Measurements from ENCODE around the gene RBP3.

RBP3 gene

DNA sequence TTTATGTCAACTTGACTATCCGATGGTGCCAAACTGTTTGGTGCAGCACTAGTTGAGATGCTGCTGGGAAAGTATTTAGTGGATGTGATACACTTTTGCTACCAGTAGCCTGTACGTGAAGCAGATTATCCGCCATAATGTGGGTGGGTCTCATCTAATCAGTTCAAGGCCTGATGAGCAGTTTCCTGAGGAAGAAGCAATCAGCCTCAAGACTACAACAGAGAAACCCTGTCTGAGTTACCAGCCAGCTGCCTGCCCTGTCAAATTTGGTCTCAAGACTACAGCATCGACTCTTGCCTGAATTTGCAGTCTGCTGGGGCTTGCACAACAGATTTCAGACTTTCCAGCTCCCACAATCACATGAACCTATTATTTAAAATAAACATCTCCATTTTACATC, 10.9 kb upstream of the RBP3 start:
- no peak for DNase-seq (ENCODE audit: low spot score)

DNA sequence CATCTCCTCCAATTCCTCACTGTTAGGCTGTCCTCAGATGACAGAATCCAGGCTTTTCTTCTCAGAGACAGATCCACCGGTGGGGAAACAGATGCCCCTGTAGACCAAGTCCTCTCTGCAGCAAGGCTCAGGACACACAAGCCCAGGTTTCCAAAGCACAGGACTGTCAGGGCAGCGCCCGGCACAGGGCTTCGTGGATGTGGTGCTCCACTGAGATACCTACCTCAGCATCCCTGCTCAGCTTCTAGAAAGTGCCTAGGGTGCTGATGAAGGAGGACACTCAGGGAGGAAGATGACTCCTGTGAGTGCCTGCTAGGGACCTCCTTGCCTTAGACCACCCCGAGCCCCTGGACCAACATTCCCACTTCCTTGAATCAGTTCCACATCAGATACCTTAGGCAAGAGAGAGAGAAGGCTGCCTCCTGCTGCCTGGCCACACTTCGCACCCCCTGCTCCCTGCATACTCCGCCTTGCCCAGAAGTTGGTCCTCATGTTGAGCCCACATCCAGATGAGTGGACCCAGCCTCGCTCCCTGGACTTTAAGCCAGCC, 8.9 kb upstream of the RBP3 start:
- DNase-seq (ENCODE audit: low spot score): no peak

DNA sequence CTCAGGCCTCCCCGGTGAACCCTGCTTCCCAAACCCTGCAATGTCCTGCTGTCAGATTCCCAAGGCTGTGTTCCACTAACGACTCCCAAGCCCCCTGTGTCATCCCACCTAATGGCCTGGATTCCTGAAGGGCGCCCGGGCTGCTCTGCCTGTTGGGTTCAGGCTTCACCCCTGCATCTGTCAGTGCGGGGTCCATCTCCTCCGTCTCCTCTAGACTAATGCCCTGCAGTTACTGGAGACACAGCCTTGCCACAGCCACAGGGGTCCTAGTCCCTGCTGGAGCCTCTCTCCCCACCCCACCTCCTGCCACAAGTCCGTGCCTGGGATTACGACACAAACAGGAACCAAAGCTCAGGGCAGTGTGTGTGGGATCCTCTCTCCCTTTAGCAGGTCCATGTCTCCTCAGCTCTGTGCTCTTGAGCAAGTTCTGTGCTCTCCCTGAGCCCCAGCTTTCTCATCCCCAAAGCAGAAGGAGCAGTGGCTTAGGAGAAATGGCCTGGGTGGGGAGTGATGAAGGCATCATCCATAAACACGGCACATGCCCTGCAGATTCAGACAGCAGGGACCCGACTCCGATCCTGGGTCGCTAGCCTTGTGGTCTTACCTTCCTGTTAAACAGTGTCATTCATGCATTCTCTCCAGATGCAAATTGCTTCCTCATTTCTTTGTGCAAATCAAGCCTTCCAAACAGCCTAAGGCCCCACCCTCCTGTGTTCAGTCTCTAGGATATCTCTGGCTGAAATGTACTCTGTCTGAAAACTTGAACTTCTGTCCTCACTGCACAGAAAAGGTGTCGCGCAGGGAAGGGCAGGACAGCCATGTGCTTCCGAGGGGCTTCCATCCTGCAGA, 8.2 kb upstream of the RBP3 start:
- no peak for DNase-seq (ENCODE audit: low spot score)

DNA sequence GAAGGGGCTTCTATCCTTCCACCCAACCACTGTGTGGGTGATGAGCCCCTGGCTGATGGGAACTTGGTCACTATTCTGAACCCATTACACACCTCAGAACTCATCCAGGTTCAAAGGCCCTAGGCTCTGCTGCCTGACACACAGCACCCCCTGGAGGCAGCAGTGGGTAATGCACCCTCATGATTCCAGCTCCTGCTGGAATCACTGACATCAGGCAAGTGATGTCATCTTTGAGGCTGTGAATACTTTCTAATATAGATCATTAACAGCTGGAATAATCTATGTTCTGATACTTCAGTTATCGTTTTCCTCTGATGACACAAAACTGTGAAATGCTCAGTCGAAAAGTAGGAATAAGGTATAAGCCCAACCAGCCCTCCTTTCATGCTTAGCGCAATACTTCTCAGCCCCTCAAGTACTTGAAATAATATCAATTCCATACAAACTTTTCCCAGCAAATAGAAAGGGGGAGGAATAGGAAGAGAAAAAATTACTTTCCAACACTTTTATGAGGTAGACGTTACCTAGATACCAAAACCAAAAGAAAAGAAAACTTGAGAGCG, 7.5 kb upstream of the RBP3 start:
- DNase-seq (ENCODE audit: low spot score): peak; percentile 64

DNA sequence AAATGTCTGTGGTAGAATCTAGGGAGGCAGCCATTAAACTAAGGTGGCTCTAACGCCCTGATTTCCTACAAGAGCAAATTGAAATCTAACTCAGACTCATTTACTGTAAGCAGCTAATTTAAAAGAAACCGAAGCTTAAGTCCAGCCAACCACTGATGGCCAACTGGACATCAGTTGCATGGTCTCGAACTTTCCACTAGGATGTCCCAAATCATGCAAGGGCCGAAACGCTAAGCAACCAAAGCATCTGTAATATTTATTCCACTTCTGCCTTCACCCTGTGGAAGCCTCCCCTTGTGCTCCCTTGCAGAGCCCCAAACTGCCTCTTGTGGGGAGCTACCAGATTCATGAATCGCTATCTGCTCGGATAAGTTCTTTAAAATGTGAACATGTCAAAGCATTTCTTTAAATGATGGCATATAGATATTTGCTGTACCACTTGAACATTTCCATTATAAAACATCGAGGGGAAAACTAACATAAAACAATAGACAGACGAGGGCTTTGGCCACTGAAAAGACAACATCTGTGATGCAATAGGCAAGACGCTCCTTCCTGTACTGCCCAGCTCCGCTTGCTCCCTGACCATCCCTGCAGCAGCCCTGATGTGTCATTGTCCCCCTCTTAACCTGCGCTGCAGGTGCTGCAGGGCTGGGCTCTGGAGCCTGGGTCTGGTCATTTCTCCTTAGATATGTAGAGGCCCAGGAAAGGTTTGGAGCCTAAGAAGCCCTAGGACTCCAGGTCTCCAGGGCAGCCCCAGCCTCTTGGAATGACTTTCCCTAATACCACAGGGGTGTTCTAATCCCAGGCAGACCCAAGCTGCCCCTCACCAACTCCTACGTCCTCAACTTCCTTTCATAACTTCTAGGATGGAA, 2.9 kb upstream of the RBP3 start:
- DNase-seq (ENCODE audit: low spot score): no peak

DNA sequence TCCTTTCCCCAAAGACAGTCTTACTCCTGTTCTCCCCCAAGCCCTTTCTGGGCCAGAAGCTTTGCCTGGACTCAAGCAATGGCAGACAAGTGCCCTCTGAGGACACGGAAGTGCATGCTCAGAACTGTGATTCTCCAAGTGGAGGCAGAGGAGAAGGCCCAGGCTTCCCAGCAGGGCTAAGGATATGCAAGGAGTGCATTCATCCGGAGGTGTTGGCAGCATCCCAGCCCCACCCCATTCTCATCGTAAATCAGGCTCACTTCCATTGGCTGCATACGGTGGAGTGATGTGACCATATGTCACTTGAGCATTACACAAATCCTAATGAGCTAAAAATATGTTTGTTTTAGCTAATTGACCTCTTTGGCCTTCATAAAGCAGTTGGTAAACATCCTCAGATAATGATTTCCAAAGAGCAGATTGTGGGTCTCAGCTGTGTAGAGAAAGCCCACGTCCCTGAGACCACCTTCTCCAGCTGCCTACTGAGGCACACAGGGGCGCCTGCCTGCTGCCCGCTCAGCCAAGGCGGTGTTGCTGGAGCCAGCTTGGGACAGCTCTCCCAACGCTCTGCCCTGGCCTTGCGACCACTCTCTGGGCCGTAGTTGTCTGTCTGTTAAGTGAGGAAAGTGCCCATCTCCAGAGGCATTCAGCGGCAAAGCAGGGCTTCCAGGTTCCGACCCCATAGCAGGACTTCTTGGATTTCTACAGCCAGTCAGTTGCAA, 1.4 kb upstream of the RBP3 start:
- no peak for DNase-seq (ENCODE audit: low spot score)

DNA sequence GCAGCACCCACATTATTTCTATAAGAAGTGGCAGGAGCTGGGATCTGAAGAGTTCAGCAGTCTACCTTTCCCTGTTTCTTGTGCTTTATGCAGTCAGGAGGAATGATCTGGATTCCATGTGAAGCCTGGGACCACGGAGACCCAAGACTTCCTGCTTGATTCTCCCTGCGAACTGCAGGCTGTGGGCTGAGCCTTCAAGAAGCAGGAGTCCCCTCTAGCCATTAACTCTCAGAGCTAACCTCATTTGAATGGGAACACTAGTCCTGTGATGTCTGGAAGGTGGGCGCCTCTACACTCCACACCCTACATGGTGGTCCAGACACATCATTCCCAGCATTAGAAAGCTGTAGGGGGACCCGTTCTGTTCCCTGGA, 874 bp upstream of the RBP3 start:
- no peak for DNase-seq (ENCODE audit: low spot score)

DNA sequence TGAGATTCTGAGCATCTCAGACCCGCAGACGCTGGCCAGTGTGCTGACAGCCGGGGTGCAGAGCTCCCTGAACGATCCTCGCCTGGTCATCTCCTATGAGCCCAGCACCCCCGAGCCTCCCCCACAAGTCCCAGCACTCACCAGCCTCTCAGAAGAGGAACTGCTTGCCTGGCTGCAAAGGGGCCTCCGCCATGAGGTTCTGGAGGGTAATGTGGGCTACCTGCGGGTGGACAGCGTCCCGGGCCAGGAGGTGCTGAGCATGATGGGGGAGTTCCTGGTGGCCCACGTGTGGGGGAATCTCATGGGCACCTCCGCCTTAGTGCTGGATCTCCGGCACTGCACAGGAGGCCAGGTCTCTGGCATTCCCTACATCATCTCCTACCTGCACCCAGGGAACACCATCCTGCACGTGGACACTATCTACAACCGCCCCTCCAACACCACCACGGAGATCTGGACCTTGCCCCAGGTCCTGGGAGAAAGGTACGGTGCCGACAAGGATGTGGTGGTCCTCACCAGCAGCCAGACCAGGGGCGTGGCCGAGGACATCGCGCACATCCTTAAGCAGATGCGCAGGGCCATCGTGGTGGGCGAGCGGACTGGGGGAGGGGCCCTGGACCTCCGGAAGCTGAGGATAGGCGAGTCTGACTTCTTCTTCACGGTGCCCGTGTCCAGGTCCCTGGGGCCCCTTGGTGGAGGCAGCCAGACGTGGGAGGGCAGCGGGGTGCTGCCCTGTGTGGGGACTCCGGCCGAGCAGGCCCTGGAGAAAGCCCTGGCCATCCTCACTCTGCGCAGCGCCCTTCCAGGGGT, 703 bp downstream of the RBP3 start:
- DNase-seq (ENCODE audit: low spot score): no peak

DNA sequence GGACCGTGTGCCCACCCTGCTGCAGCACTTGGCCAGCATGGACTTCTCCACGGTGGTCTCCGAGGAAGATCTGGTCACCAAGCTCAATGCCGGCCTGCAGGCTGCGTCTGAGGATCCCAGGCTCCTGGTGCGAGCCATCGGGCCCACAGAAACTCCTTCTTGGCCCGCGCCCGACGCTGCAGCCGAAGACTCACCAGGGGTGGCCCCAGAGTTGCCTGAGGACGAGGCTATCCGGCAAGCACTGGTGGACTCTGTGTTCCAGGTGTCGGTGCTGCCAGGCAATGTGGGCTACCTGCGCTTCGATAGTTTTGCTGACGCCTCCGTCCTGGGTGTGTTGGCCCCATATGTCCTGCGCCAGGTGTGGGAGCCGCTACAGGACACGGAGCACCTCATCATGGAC, 1.4 kb downstream of the RBP3 start:
- DNase-seq (ENCODE audit: low spot score): no peak

DNA sequence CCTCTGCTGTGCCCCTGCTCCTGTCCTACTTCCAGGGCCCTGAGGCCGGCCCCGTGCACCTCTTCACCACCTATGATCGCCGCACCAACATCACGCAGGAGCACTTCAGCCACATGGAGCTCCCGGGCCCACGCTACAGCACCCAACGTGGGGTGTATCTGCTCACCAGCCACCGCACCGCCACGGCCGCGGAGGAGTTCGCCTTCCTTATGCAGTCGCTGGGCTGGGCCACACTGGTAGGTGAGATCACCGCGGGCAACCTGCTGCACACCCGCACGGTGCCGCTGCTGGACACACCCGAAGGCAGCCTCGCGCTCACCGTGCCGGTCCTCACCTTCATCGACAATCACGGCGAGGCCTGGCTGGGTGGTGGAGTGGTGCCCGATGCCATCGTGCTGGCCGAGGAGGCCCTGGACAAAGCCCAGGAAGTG, 1.8 kb downstream of the RBP3 start:
- DNase-seq (ENCODE audit: low spot score): no peak

DNA sequence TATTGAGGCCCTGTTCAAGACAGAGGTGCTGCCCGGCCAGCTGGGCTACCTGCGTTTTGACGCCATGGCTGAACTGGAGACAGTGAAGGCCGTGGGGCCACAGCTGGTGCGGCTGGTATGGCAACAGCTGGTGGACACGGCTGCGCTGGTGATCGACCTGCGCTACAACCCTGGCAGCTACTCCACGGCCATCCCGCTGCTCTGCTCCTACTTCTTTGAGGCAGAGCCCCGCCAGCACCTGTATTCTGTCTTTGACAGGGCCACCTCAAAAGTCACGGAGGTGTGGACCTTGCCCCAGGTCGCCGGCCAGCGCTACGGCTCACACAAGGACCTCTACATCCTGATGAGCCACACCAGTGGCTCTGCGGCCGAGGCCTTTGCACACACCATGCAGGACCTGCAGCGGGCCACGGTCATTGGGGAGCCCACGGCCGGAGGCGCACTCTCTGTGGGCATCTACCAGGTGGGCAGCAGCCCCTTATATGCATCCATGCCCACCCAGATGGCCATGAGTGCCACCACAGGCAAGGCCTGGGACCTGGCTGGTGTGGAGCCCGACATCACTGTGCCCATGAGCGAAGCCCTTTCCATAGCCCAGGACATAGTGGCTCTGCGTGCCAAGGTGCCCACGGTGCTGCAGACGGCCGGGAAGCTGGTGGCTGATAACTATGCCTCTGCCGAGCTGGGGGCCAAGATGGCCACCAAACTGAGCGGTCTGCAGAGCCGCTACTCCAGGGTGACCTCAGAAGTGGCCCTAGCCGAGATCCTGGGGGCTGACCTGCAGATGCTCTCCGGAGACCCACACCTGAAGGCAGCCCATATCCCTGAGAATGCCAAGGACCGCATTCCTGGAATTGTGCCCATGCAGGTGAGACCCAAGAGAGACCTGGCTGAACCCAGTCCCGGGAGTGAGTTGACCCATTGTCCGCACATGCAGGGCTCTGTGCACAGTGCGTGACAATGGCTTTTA, 2.8 kb downstream of the RBP3 start:
- DNase-seq (ENCODE audit: low spot score): no peak

DNA sequence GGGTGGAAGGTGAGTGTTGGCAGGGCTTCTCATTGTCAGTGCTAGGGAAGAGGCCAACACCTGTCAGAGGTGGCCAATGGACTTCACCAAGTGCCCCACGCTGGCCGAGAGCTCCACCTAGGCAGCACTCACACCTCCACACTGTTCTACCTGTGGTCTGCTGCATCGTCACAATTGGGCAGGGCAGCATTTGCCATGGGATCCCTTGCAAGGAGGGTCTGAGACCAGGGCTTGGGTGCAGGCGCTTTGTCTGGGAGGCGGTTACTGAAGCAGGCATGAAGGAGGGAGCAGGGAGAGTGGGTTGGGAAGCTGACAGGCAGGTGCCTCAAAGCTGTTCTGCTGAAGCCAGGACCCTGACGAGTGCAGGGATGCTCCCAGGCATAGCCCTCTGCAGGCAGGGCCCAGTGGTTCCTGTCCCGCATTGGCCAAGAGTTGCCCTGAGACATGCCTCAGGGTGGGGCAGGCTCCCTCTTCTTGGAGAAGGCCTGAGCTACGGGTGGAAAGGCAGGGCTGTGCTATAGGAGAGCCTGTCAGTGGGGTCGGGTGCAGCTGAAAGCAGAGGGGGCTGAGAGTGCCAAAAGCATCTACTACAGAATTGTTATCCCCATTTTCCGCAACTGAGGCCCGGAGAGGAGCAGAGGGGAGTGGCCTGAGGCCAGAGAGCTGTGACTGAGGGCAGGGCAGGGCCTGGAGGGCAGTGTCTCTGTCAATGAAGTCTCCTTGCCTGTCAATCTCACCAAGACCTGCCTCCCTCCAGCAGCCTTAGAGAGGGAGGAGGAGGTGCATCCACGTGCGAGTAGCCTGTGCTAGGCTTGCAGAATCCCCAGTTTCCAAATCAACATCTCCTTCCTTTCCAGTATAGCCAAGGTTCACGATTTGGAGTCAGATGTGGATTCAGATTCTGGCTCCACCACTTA, 4.0 kb downstream of the RBP3 start:
- DNase-seq (ENCODE audit: low spot score): no peak

DNA sequence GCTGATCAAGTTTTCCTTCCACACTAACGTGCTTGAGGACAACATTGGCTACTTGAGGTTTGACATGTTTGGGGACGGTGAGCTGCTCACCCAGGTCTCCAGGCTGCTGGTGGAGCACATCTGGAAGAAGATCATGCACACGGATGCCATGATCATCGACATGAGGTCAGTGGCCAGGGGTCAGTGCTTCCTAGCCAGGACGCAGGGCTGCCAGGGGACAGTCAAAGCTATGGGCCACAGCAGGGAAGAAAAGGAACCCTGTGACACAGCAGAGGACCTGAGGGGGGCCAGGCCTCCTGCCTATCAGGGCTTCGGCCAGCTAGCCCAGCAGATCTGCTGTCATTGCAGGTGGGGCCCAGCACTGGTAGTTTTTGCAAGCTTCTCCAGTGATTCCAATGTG, 5.2 kb downstream of the RBP3 start:
- no peak for DNase-seq (ENCODE audit: low spot score)

DNA sequence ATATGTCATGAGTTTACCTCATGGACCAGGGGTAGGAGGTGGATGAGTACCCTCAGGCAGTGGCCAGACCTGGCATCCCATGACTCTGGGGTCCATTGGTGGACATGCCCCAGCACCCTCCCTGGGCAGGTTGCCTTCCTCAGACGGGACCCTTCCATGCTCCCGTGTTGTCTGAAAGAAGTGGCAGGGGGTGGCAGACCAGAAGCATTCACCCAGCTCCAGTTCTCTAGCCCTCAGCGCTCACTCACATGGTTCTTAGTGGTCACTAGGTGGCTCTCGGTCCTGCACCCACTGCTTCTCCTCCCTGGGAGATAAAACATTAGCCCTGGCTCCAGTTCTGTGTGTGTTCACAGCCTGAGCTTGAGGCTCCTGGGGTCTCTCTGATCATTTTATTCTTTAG, 6.0 kb downstream of the RBP3 start:
- peak; percentile 34 for DNase-seq (ENCODE audit: low spot score)

DNA sequence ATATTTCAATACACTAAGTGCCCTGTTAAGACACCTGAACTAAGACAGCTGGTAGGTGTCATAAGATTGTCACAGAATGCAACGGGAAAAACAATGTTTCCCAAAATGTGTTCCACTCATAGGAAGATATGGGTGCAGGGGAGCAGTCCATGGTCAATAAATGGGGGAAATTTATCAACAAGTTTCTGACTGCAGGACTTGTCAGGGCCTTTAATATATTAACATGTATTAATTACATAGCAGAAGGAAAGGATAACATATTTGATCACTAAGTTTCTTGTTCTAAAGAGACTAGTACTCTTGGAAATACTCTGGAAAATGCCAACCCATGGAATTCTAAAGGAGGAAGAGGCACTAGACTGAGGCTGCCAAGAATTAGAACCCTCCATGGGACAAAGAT, 6.7 kb downstream of the RBP3 start:
- DNase-seq (ENCODE audit: low spot score): no peak

DNA sequence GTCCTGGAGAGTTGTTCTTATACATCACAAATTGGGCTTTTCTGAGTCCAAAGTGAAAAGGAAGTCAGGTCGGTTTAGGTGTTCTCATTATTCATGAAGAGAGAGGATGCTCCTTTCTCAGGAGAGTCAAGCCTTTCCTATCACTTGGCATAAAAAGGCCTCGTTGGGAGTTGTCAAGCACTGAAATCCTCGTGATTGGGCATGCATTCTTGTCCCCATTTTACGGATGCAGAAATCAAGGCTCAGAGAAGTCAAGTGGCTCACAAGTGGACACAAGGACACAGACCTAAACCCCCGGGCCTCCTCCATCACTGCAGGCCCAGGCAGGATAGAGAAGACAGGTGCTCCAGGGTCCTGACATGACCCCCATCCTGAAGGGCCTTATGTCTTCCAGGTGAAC, 8.5 kb downstream of the RBP3 start:
- DNase-seq (ENCODE audit: low spot score): no peak

DNA sequence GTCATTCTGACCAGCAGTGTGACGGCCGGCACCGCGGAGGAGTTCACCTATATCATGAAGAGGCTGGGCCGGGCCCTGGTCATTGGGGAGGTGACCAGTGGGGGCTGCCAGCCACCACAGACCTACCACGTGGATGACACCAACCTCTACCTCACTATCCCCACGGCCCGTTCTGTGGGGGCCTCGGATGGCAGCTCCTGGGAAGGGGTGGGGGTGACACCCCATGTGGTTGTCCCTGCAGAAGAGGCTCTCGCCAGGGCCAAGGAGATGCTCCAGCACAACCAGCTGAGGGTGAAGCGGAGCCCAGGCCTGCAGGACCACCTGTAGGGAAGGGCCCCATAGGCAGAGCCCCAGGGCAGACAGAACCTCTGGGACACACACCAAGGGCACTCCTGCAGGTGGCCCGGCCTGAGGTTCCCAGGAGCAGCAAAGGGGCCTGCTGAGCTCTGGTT, 9.0 kb downstream of the RBP3 start:
- DNase-seq (ENCODE audit: low spot score): no peak

DNA sequence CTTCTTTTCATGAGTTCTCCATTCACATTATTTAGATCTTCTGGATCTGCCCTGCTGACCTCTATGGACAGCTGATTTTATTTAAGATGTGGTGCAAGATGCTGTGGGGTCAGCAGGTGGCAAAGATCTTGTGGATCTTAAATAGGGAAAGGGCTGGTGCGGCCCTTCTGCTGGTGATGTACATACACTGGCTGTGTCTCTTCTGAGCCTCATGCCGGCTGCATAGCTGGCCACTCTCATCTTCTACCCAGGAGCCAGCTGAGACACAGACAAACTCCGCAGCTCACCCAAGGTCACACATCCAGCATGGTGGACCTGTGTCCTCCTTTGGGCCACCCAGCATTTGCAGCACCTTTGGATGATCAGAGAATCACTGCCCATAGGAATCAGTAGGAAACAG, 9.7 kb downstream of the RBP3 start:
- no peak for DNase-seq (ENCODE audit: low spot score)

DNA sequence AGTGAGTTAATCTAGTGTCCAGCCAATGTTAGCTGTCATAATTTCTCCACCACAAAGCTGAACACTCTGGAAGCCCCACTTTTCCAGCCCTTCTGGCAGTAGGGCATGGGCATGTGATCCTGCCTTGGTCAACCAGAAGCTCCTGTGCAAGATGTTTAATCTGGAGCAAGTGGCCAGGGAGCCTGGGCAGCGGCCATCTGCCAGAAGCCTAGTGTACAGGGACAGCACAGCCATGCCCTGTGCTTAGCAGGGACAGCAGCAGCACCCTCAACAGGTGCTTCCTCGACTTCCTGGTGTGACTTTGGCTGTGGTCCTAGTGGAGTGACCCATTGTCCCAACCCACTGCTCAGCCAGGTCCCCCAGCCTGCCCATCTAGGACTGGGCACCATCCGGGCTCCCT, 10.3 kb downstream of the RBP3 start:
- DNase-seq (ENCODE audit: low spot score): no peak

Data from RKO (cell line).